ENCODE results near the gene MAN1A1. TPM values are rescaled to one million over a fixed set of nuclear protein-coding genes. Genes with fewer than 3 reads are reported as not detected.

MAN1A1 gene
- total and polyA plus RNA-seq, 11 donors, result 5.6 to 30.6 (median 12.6) TPM

GRCh38 chr6:119233312-119233984, 116.1 kb downstream of the MAN1A1 start:
- no peak for TF ChIP-seq POLR2A (IDR thresholded peaks at IDR 0.05)
- TF ChIP-seq CTCF (IDR thresholded peaks at IDR 0.05), result no peak
- Histone ChIP-seq H3K9me3 (peaks cover 0 to 10% (median 0%) of the 10 kb centered on the region in 12 donors), H3K4me1 (no peaks in the 10 kb centered on the region), H3K27ac (no peak overlapping the region), H3K27me3 (no peaks in the 10 kb centered on the region), H3K4me3 (no peak overlapping the region), H3K36me3 (peaks cover 0 to 17% (median 0%) of the 10 kb centered on the region in 9 donors)
- WGBS, 4 donors, result 94 to 98% (median 98%) methylated on average over 2 of the region's 2 CpGs
- intact Hi-C loops (cut with DNase I), result no loop called here
- DNase-seq, result no peak
- ATAC-seq, result no peak

GRCh38 chr6:119231394-119231793, 118.2 kb downstream of the MAN1A1 start:
- WGBS, 4 donors, result 92 to 97% (median 95%) methylated on average over 4 of the region's 4 CpGs
- no peak overlapping the region for H3K4me3 ChIP-seq
- H3K27ac ChIP-seq, result no peak overlapping the region
- DNase-seq, result no peak
- H3K36me3 ChIP-seq, result peaks cover 0 to 17% (median 0%) of the 10 kb centered on the region in 9 donors
- no peak for ATAC-seq
- TF ChIP-seq CTCF (IDR thresholded peaks at IDR 0.05) (no peak), POLR2A (IDR thresholded peaks at IDR 0.05) (no peak)
- peaks cover 0 to 10% (median 0%) of the 10 kb centered on the region in 12 donors for H3K9me3 ChIP-seq
- intact Hi-C loops (cut with DNase I), result no loop called here
- no peaks in the 10 kb centered on the region for H3K27me3 ChIP-seq
- no peaks in the 10 kb centered on the region for H3K4me1 ChIP-seq

- 91 to 96% (median 94%) methylated on average over 4 of the region's 4 CpGs for WGBS, 4 donors
- Histone ChIP-seq H3K4me1 (no peaks in the 10 kb centered on the region), H3K27ac (no peak overlapping the region), H3K4me3 (no peak overlapping the region), H3K36me3 (peaks cover 0 to 7% (median 0%) of the 10 kb centered on the region in 9 donors), H3K27me3 (no peaks in the 10 kb centered on the region), H3K9me3 (no peaks in the 10 kb centered on the region)
- ATAC-seq (no peak), DNase-seq (no peak)
- TF ChIP-seq POLR2A (IDR thresholded peaks at IDR 0.05), result no peak
- no peak for TF ChIP-seq CTCF (IDR thresholded peaks at IDR 0.05)
- intact Hi-C loops (cut with DNase I), result no loop called here
These were observed 119.4 kb downstream of the MAN1A1 start for GRCh38 chr6:119230160-119230559.

- peaks cover 0 to 4% (median 0%) of the 10 kb centered on the region in 9 donors for H3K36me3 ChIP-seq
- intact Hi-C loops (cut with DNase I), result no loop called here
- H3K9me3 ChIP-seq, result no peaks in the 10 kb centered on the region
- DNase-seq (no peak), ATAC-seq (no peak)
- no peak overlapping the region for H3K4me3 ChIP-seq
- H3K27ac ChIP-seq, result no peak overlapping the region
- no peaks in the 10 kb centered on the region for H3K4me1 ChIP-seq
- TF ChIP-seq POLR2A (IDR thresholded peaks at IDR 0.05), result no peak
- TF ChIP-seq CTCF (IDR thresholded peaks at IDR 0.05), result no peak
- no peaks in the 10 kb centered on the region for H3K27me3 ChIP-seq
- WGBS, 4 donors, result 94 to 98% (median 95%) methylated on average over 2 of the region's 2 CpGs
These were observed 122.2 kb downstream of the MAN1A1 start for GRCh38 chr6:119227377-119227776.
